Measurements from ENCODE around the gene ARL11. TPM values are rescaled to one million over a fixed set of nuclear protein-coding genes. Genes with fewer than 3 reads are reported as not detected.

Gene ARL11
- 0.22 TPM for total RNA-seq

GRCh38 chr13:49627831-49628652 is at the start of gene ARL11:
Gene ARL11, plus strand, starts transcription at chr13:49628507. Its CDS starts 1,941 bp downstream, at chr13:49630448.

DNA sequence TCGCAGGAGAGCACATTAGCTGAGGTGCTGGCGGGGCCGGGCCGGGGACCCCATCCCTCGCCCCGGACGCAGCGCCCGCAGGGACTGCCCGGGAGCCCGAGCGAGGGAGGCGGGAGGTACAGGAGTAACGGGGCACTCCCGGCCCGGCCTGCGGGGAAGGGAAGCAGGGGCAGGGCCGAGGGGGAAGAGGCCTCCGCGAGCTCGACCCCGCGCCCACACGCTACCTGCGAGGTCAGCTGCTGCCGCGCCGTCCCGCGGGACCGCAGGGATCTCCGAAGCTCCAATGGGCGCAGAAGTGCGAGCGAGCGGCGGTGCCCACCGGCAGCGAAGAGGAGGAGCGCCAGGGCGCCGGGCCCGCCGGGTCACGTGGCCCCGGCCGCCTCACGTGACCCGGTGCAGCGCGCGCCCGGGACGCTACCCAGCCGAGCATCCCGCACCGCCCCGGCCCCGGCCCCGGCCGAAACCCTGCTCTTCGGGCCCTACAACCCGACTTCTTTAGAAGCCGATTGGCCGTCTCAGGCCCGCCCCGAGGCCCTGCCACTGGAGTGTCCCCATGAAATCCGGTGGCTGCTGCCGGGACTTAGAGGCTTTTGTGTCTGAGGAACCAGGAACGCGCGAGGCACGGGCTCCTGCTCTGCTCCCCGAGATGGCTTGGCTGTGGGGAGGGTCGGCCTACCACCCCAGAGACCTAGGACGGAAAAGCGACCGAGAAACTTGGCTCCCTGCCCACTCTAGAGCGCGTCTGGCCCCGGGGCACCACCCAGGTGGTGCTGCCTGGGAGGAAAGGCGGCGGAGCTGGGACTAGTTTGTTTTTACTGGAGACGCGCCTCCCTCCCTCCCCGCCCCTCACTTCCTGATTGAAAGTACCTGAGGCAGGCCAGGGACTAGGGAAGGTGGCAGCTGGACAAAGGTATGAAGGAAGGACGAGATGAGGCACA is 42.8 kb upstream of the ARL11 start, which contains the start of gene RCBTB1:
RCBTB1 (minus strand) TSS at position 339 of the 938 bp plus-strand sequence. CDS start 18,279 bp downstream, outside the sequence.

Other genes starting within 250 kb of the ARL11 start
- 27.4 TPM for gene CAB39L, start 184.4 kb upstream of the ARL11 start, total RNA-seq
- gene SETDB2, start 184.2 kb upstream of the ARL11 start, total RNA-seq, result 30.3 TPM
- 23.4 TPM for gene PHF11, start 132.6 kb upstream of the ARL11 start, total RNA-seq
- 56.8 TPM for gene RCBTB1, start 42.9 kb upstream of the ARL11 start, total RNA-seq
- gene EBPL, start 63.0 kb downstream of the ARL11 start, total RNA-seq, result 59.0 TPM
- 66.4 TPM for gene KPNA3, start 164.2 kb downstream of the ARL11 start, total RNA-seq